ENCODE measurements around the gene TOB1. TPM values are rescaled to one million over a fixed set of nuclear protein-coding genes. Genes with fewer than 3 reads are reported as not detected.
"Not testable (repeated sequence)": the region's sequence is repeated elsewhere in the genome, so short reads cannot be mapped to it uniquely, and the experiment has no call there.

The TOB1 gene
- total RNA-seq, 2 donors from 2014 or later, result 19.8 to 24.3 TPM

DNA sequence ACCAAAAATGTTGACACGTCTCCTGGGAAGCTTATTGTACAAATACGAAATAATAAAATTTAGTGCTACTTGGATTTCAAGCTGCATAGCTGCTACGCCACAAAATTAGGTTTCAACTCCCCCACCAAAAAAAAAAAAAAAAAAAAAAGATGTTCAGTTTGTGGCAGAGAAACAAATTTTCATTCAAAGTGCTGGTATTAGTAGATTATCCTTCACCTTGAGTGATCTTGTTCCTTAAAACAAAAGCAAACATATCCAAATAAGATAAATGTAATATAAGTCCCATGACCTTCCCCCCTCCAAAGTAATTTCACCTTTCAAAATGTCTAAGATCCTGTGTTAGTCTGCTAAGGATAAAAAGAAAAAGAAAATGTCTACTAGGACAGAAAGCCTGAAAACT is 2.2 kb downstream of the TOB1 start:
- H3K27ac ChIP-seq, result peak overlapping the region; percentile 96 to 97
- H3K27me3 ChIP-seq (replicated peaks; ENCODE audit: insufficient read depth), result no peaks in the 10 kb centered on the region
- TF ChIP-seq, protein P1, sequence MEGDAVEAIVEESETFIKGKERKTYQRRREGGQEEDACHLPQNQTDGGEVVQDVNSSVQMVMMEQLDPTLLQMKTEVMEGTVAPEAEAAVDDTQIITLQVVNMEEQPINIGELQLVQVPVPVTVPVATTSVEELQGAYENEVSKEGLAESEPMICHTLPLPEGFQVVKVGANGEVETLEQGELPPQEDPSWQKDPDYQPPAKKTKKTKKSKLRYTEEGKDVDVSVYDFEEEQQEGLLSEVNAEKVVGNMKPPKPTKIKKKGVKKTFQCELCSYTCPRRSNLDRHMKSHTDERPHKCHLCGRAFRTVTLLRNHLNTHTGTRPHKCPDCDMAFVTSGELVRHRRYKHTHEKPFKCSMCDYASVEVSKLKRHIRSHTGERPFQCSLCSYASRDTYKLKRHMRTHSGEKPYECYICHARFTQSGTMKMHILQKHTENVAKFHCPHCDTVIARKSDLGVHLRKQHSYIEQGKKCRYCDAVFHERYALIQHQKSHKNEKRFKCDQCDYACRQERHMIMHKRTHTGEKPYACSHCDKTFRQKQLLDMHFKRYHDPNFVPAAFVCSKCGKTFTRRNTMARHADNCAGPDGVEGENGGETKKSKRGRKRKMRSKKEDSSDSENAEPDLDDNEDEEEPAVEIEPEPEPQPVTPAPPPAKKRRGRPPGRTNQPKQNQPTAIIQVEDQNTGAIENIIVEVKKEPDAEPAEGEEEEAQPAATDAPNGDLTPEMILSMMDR (IDR thresholded peaks at IDR 0.05), result no peak
- peak overlapping the region; percentile 88 for H3K4me3 ChIP-seq
- DNase-seq (ENCODE audit: low spot score) (no peak), ATAC-seq (ENCODE audit: insufficient number of reproducible peaks, low FRiP score, low read depth) (no peak)
- no peaks in the 10 kb centered on the region for H3K9me3 ChIP-seq
- H3K4me1 ChIP-seq (ENCODE audit: control insufficient read depth in 1 of 2, low read depth in 2 of 2), result peaks cover 24 to 43% of the 10 kb centered on the region in 2 donors
- H3K36me3 ChIP-seq, result no peaks in the 10 kb centered on the region

DNA sequence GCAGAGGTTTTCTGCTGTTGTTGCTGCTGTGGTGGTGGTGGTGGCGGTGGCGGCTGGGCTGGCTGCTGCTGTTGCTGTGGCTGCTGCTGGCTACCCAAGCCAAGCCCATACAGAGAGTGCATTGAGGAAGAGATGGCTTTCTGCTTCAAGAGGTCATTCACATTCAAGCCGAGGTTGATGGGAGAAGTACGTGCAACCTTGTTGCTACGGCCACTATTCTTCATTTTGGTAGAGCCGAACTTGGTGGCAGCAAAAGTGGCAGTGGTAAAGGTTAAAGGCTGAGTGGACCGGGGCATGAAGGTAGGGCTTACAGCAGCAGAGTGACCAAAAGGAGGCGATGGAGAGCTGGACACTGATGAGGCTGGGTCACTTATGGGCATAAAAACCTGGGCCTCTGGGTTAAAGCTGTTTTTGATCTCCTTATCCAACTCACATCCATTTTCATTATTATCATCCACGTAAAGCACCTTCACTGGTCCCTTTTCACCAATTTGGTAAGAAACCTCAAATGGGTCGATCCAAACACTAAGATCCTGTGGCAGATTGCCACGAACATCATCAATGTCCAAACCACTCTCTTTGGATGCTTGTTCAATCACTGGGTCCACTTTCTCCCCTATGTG is 2.8 kb downstream of the TOB1 start:
- peak overlapping the region; percentile 88 for H3K4me3 ChIP-seq
- TF ChIP-seq, protein P1 (IDR thresholded peaks at IDR 0.05), result peak; percentile 55
- no peaks in the 10 kb centered on the region for H3K36me3 ChIP-seq
- no peaks in the 10 kb centered on the region for H3K27me3 ChIP-seq (replicated peaks; ENCODE audit: insufficient read depth)
- DNase-seq (ENCODE audit: low spot score), result no peak
- H3K27ac ChIP-seq, result peak overlapping the region; percentile 96 to 97
- H3K4me1 ChIP-seq (ENCODE audit: control insufficient read depth in 1 of 2, low read depth in 2 of 2), result peaks cover 19 to 37% of the 10 kb centered on the region in 2 donors
- H3K9me3 ChIP-seq, result no peaks in the 10 kb centered on the region
- no peak for ATAC-seq (ENCODE audit: insufficient number of reproducible peaks, low FRiP score, low read depth)

DNA sequence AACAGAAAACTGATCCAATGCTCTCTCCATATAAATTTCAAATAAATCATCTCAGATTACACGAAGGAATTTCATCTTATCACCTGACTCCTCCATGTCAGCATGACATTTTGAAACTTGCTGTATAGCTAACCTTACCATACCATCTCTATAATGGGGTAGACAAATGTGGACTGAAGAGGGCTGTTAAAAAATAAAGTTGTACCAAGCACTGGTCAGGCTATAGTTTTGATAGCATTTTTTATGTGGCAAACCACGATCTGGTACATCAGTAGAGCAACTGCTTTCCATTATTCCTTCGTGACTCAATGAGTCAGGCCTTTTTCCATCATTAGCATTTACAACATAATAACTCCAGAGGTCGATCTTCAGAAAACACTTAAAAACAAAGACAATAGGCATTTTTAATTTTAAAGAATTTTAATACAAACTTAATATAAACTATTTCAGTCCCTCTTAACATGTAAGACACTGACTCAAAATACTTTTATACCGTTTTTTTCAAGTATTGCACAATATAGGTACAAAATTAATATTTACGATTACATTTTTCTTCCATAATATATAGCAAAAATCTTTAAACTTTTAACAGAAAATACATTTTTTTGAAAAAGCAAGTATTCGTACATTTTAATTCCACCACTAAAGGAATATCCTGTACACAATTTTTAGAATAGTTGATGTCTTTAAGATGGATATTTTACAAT is 4.2 kb downstream of the TOB1 start:
- Histone ChIP-seq H3K4me1 (ENCODE audit: control insufficient read depth in 1 of 2, low read depth in 2 of 2) (peaks cover 19 to 33% of the 10 kb centered on the region in 2 donors), H3K4me3 (peak overlapping the region; percentile 34), H3K36me3 (no peaks in the 10 kb centered on the region), H3K9me3 (no peaks in the 10 kb centered on the region), H3K27me3 (replicated peaks; ENCODE audit: insufficient read depth) (no peaks in the 10 kb centered on the region), H3K27ac (peak overlapping the region in 1 of 2 donors; percentile 37)
- DNase-seq (ENCODE audit: low spot score), result no peak
- TF ChIP-seq, protein P1 (IDR thresholded peaks at IDR 0.05), result no peak
- no peak for ATAC-seq (ENCODE audit: insufficient number of reproducible peaks, low FRiP score, low read depth)

DNA sequence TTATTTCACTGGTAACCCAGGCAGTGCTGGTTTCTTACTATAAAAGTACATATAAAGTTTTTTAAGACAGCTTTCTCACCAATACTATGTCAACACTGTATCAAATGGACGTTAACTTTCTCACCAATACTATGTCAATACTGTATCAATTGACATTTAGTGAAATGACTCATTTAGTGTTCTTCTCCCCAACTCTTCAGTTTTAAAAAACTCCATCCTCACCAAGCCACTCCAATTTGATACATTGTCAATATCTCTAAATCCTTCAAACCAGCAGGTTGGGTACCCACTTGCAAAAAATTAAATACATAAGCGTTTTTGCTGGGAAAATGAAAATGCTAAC is 4.8 kb downstream of the TOB1 start:
- Histone ChIP-seq H3K36me3 (no peaks in the 10 kb centered on the region), H3K27ac (peak overlapping the region in 1 of 2 donors; percentile 10), H3K27me3 (replicated peaks; ENCODE audit: insufficient read depth) (no peaks in the 10 kb centered on the region), H3K4me1 (ENCODE audit: control insufficient read depth in 1 of 2, low read depth in 2 of 2) (peaks cover 19 to 33% of the 10 kb centered on the region in 2 donors), H3K4me3 (peak overlapping the region; percentile 34), H3K9me3 (no peaks in the 10 kb centered on the region)
- no peak for DNase-seq (ENCODE audit: low spot score)
- no peak for ATAC-seq (ENCODE audit: insufficient number of reproducible peaks, low FRiP score, low read depth)
- TF ChIP-seq, protein P1 (IDR thresholded peaks at IDR 0.05), result no peak

DNA sequence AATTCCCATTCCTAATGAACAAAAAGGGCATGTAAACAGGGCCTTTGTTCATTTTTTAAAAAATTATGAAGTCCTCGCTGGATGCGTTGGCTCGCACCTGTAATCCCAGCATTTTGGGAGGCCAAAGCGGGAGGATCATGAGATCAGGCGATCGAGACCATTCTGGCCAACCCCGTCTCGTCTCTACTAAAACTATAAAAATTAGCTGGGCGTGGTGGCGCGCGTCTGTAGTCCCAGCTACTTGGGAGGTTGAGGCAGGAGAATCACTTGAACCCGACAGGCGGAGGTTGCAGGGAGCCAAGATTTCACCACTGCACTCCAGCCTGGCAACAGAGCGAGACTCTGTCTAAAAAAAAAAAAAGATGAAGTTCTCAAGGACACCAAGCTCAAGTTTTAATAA is 6.4 kb downstream of the TOB1 start:
- not testable (repeated sequence) for DNase-seq (ENCODE audit: low spot score); ATAC-seq (ENCODE audit: insufficient number of reproducible peaks, low FRiP score, low read depth); H3K27ac ChIP-seq; H3K27me3 ChIP-seq (replicated peaks; ENCODE audit: insufficient read depth); H3K9me3 ChIP-seq; H3K36me3 ChIP-seq; H3K4me3 ChIP-seq
- H3K4me1 ChIP-seq (ENCODE audit: control insufficient read depth in 1 of 2, low read depth in 2 of 2), result peaks cover 19 to 33% of the 10 kb centered on the region in 2 donors
